Measurements from ENCODE around the gene BCAT1. TPM values are rescaled to one million over a fixed set of nuclear protein-coding genes. Genes with fewer than 3 reads are reported as not detected.

BCAT1 gene
- total and polyA plus RNA-seq, 2 donors (not counting 3 experiments of a cell fraction or from before 2014, with no cell fraction given), result 21.6 to 267 TPM

DNA sequence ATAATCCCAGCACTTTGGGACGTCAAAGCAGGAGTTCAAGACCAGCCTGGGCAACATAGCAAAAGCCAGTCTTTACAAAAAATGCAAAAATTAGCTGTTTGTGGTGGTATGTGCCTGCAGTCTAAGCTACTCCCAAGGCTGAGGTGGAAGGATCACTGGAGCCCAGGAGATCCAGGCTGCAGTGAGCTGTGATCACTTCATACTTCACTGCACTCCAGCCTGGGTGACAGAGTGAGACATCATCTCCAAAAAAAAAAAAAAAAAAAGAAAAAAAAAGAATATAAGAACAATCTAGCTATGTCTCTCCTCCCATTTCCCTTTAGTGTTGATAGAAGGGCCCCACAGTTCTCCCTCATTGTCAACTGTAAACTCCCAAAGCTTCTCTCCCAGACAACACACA lies 3.5 kb upstream of the BCAT1 start:
- intact Hi-C loops (cut with micrococcal nuclease), result no loop called here
- no peak for TF ChIP-seq FOS (IDR thresholded peaks at IDR 0.05; ENCODE audit: borderline replicate concordance, insufficient read depth, low read length)
- TF ChIP-seq EZH2 (IDR thresholded peaks at IDR 0.05; ENCODE audit: borderline replicate concordance, low read depth, low read length, severe bottlenecking), result no peak
- TF ChIP-seq MYC (IDR thresholded peaks at IDR 0.05; ENCODE audit: low read depth, low read length), result no peak
- TF ChIP-seq, protein P1, sequence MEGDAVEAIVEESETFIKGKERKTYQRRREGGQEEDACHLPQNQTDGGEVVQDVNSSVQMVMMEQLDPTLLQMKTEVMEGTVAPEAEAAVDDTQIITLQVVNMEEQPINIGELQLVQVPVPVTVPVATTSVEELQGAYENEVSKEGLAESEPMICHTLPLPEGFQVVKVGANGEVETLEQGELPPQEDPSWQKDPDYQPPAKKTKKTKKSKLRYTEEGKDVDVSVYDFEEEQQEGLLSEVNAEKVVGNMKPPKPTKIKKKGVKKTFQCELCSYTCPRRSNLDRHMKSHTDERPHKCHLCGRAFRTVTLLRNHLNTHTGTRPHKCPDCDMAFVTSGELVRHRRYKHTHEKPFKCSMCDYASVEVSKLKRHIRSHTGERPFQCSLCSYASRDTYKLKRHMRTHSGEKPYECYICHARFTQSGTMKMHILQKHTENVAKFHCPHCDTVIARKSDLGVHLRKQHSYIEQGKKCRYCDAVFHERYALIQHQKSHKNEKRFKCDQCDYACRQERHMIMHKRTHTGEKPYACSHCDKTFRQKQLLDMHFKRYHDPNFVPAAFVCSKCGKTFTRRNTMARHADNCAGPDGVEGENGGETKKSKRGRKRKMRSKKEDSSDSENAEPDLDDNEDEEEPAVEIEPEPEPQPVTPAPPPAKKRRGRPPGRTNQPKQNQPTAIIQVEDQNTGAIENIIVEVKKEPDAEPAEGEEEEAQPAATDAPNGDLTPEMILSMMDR (IDR thresholded peaks at IDR 0.05; ENCODE audit: extremely low read depth in 1 of 2, insufficient read depth in 1 of 2, low read depth in 1 of 2, low read length in 2 of 2), result no peak
- no peak for TF ChIP-seq JUN (IDR thresholded peaks at IDR 0.05; ENCODE audit: borderline replicate concordance, insufficient read depth, insufficient read length, low read depth)
- TF ChIP-seq POLR2A (IDR thresholded peaks at IDR 0.05; ENCODE audit: low read depth, low read length), result no peak
- TF ChIP-seq POLR2AphosphoS5 (IDR thresholded peaks at IDR 0.05; ENCODE audit: insufficient read depth, low read depth, low read length), result no peak
- TF ChIP-seq GATA2 (IDR thresholded peaks at IDR 0.05; ENCODE audit: insufficient read depth, insufficient read length, low read depth, low read length), result no peak
- TF ChIP-seq, protein P2, sequence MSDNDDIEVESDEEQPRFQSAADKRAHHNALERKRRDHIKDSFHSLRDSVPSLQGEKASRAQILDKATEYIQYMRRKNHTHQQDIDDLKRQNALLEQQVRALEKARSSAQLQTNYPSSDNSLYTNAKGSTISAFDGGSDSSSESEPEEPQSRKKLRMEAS (IDR thresholded peaks at IDR 0.05; ENCODE audit: insufficient read depth, insufficient read length), result no peak
- H3K9ac ChIP-seq (replicated peaks; ENCODE audit: extremely low read depth, insufficient read depth, low read length), result no peak overlapping the region
- H4K20me1 ChIP-seq (replicated peaks; ENCODE audit: control insufficient read depth, extremely low read depth, insufficient read depth, low read length), result no peaks in the 10 kb centered on the region
- H3K27me3 ChIP-seq (ENCODE audit: control insufficient read depth in 2 of 2, insufficient read depth in 2 of 2, low read length in 2 of 2), result no peaks in the 10 kb centered on the region
- H3K4me1 ChIP-seq (ENCODE audit: control insufficient read depth, extremely low read depth, insufficient read depth, low read length), result peaks cover 9% of the 10 kb centered on the region
- no TSS peak for BruUV-seq (replicated peaks)
- DNase-seq (ENCODE audit: low read depth, low spot score), result no peak
- no peaks in the 10 kb centered on the region for H3K36me3 ChIP-seq (ENCODE audit: control insufficient read depth in 2 of 2, extremely low read depth in 1 of 2, insufficient read depth in 2 of 2, low read length in 2 of 2)
- H3K79me2 ChIP-seq (ENCODE audit: control insufficient read depth, insufficient read depth, low read length), result peaks cover 15% of the 10 kb centered on the region
- no peaks in the 10 kb centered on the region for H3K9me3 ChIP-seq (replicated peaks; ENCODE audit: control insufficient read depth, insufficient read depth, low read length)
- ChIA-PET POLR2A (interaction anchor here (0.7 kb wide), 1 partner anchor 1905 kb away, joined by 3 read pairs; no protein-coding TSS in a partner anchor), CTCF (interaction anchor here (0.6 to 0.9 kb wide), 3 partner anchors 51 to 1729 kb away, joined by 3 read pairs; no protein-coding TSS in a partner anchor)
- dilution Hi-C loops (cut with MboI; ENCODE audit: extremely low pct_ligation_motif_present, low sequenced_read_pairs), result no loop called here
- H3K9me1 ChIP-seq (replicated peaks; ENCODE audit: control insufficient read depth, extremely low read depth, insufficient read depth, low read length), result no peaks in the 10 kb centered on the region
- no peak overlapping the region for H2AFZ ChIP-seq (ENCODE audit: low read depth, low read length)
- no peak overlapping the region for H3K4me2 ChIP-seq (ENCODE audit: insufficient read depth, low read length)
- H3K4me3 ChIP-seq (replicated peaks in 1 of 3; ENCODE audit: insufficient read depth in 1 of 3, low read depth in 1 of 3, low read length in 3 of 3), result no peak overlapping the region
- no peak for FAIRE-seq
- no peak overlapping the region for H3K27ac ChIP-seq (ENCODE audit: insufficient read depth, low read depth, low read length)
